CD4-positive, alpha-beta T cell (primary cell): ENCODE measurements around the gene NABP2. TPM values are rescaled to one million over a fixed set of nuclear protein-coding genes. Genes with fewer than 3 reads are reported as not detected.

Experiments used
- ATAC-seq: fragments of 200-7000 bp; cut with Tn5 transposase; one replicate; pipeline ENCODE4 v1.10.0; 2022; ENCODE audit warnings: mild to moderate bottlenecking; ENCODE audit not compliant: poor library complexity
- CTCF ChIA-PET: fragments of 350-600 bp; sonication (Branson Sonifier 250); formaldehyde crosslinking; loops from one replicate; lab custom pipeline; 2021; ENCODE audit warnings: antibody characterized with exemption, inconsistent platforms; lab: Charles Lee
- POLR2A ChIA-PET: fragments of 350-600 bp; sonication (Branson Sonifier 250); formaldehyde crosslinking; loops from one replicate; lab custom pipeline; 2021; ENCODE audit warnings: antibody characterized with exemption, inconsistent platforms; lab: Charles Lee
- DNase-seq, 14 experiments: peaks; one replicate each; pipeline ENCODE4 v3.0.0-alpha.2; 2013 to 2020; ENCODE audit warnings: mixed read lengths in 2 of 14
- H3K27ac ChIP-seq, 2 donors: one replicate each; pipeline versions ENCODE4 v1.5.1 to v1.7.0; 2013; ENCODE audit warnings: low read length in 2 of 2, low read depth in 1 of 2, mild to moderate bottlenecking in 1 of 2
- H3K27me3 ChIP-seq, 2 experiments: 1 replicate in 1 of 2; 2 replicates in 1 of 2; pipeline versions ENCODE4 v1.6.1 to v1.7.0; 2013; ENCODE audit warnings: low read length in 2 of 2, control low read depth in 1 of 2, mild to moderate bottlenecking in 1 of 2, moderate library complexity in 1 of 2; ENCODE audit not compliant: insufficient read depth in 2 of 2, control insufficient read depth in 1 of 2
- H3K36me3 ChIP-seq: one replicate; pipeline ENCODE4 v1.6.1; 2013; ENCODE audit warnings: low read length, control low read depth; ENCODE audit not compliant: insufficient read depth
- H3K4me1 ChIP-seq: one replicate; pipeline ENCODE4 v1.6.1; 2013; ENCODE audit warnings: low read length, control low read depth; ENCODE audit not compliant: insufficient read depth
- H3K4me3 ChIP-seq: one replicate; pipeline ENCODE4 v1.5.1; 2013; ENCODE audit warnings: mild to moderate bottlenecking, low read length, moderate library complexity
- H3K9me3 ChIP-seq, 2 experiments: 1 replicate in 1 of 2; 2 replicates in 1 of 2; pipeline versions ENCODE4 v1.6.1 to v1.7.0; 2013; ENCODE audit warnings: low read length in 2 of 2, mild to moderate bottlenecking in 2 of 2, control low read depth in 1 of 2, moderate library complexity in 1 of 2; ENCODE audit not compliant: control insufficient read depth in 1 of 2, insufficient read depth in 1 of 2
- H3K27ac Mint-ChIP-seq: one replicate; pipeline ENCODE4 v1.8.0; 2020; ENCODE audit warnings: mixed read lengths
- H3K27me3 Mint-ChIP-seq: one replicate; pipeline ENCODE4 v1.8.0; 2021; ENCODE audit warnings: mixed read lengths
- H3K36me3 Mint-ChIP-seq: one replicate; pipeline ENCODE4 v1.8.0; 2021; ENCODE audit warnings: low read depth, mixed read lengths
- H3K4me1 Mint-ChIP-seq: one replicate; pipeline ENCODE4 v1.8.0; 2021; ENCODE audit warnings: low read depth, mixed read lengths
- H3K4me3 Mint-ChIP-seq: one replicate; pipeline ENCODE4 v1.8.0; 2020; ENCODE audit warnings: mild to moderate bottlenecking, mixed read lengths
- H3K9me3 Mint-ChIP-seq: one replicate; pipeline ENCODE4 v1.8.0; 2020; ENCODE audit warnings: mixed read lengths
- CTCF ChIP-seq: fragments of 200-600 bp; IDR thresholded peaks from one replicate; pipeline ENCODE4 v1.8.0; 2022; ENCODE audit warnings: antibody characterized with exemption, mild to moderate bottlenecking
- intact Hi-C, 2 experiments: fragments of 100-400 bp; cut with DNase I in 1 of 2; cut with micrococcal nuclease in 1 of 2; formaldehyde crosslinking; loops; one replicate each; pipeline versions ENCODE4 v1.15.1 to v1.9.0; 2023 to 2025; cut with DNase I, micrococcal nuclease
- total RNA-seq, 174 experiments: library from RNA in 2 of 174; stranded (reverse) in 2 of 174; gene quantifications; one replicate each; pipeline ENCODE4 v1.2.3 and lab custom pipeline; 2021 to 2026

The NABP2 gene
- total RNA-seq, 2 experiments from 2014 or later, result 7.6 to 9.1 TPM

GRCh38 chr12:56188131-56188777 is 35.9 kb upstream of the NABP2 start:
- intact Hi-C loops, result loop anchor here (1.0 to 5.0 kb wide), 9 partner anchors 27 to 446 kb away; partner anchors contain the start of genes MYL6B (in 2 of the 2), GDF11 (in 1 of the 2) and ZC3H10 (in 1 of the 2)
- Mint-ChIP-seq H3K27ac (peak overlapping the region; percentile 99), H3K27me3 (peaks cover 5% of the 10 kb centered on the region), H3K9me3 (no peaks in the 10 kb centered on the region), H3K4me1 (peaks cover 44% of the 10 kb centered on the region), H3K4me3 (peak overlapping the region; percentile 96), H3K36me3 (peaks cover 65% of the 10 kb centered on the region)
- POLR2A ChIA-PET, result interaction anchor here (0.7 to 4.1 kb wide), 16 partner anchors 12 to 450 kb away, joined by 3 to 116 read pairs (median 10); partner anchors contain the start of genes COQ10A, ESYT1, MYL6 and MYL6B
- no peaks in the 10 kb centered on the region for H3K9me3 ChIP-seq
- peak overlapping the region; percentile 65 to 75 for H3K27ac ChIP-seq
- DNase-seq, result peak in 3 of 14 experiments; percentile 19 to 37 (median 25)
- peaks cover 33% of the 10 kb centered on the region for H3K4me1 ChIP-seq
- peaks cover 37% of the 10 kb centered on the region for H3K36me3 ChIP-seq
- H3K4me3 ChIP-seq, result peak overlapping the region; percentile 96
- ATAC-seq, result no peak
- TF ChIP-seq CTCF, result no peak
- CTCF ChIA-PET, result interaction anchor here (0.6 to 4.7 kb wide), 8 partner anchors 13 to 83 kb away, joined by 3 to 138 read pairs (median 20); partner anchors contain the start of genes ESYT1, MYL6B, RPL41 and ZC3H10
- no peaks in the 10 kb centered on the region for H3K27me3 ChIP-seq

GRCh38 chr12:56188778-56189098 is 35.4 kb upstream of the NABP2 start:
- DNase-seq, result peak in 4 of 14 experiments; percentile 6 to 44 (median 8)
- H3K4me3 Mint-ChIP-seq, result peak overlapping the region; percentile 96

More at GRCh38 chr12:56188778-56189098, 35.4 kb upstream of the NABP2 start:
- peaks cover 33% of the 10 kb centered on the region for H3K4me1 ChIP-seq
- no peaks in the 10 kb centered on the region for H3K27me3 ChIP-seq
- H3K9me3 ChIP-seq, result no peaks in the 10 kb centered on the region
- ChIA-PET CTCF (interaction anchor here (0.7 to 4.7 kb wide), 17 partner anchors 8 to 145 kb away, joined by 3 to 138 read pairs (median 9); partner anchors contain the start of genes ANKRD52, ESYT1, MYL6B and RPL41), POLR2A (interaction anchor here (0.6 to 4.1 kb wide), 21 partner anchors 11 to 499 kb away, joined by 3 to 116 read pairs (median 9); partner anchors contain the start of genes ANKRD52, COQ10A, ESYT1 and MYL6)
- H3K4me3 ChIP-seq, result peak overlapping the region; percentile 96
- peak overlapping the region; percentile 65 to 75 for H3K27ac ChIP-seq
- ATAC-seq, result peak; percentile 12
- no peak for TF ChIP-seq CTCF
- H3K27ac Mint-ChIP-seq, result peak overlapping the region; percentile 99
- H3K36me3 ChIP-seq, result peaks cover 32% of the 10 kb centered on the region
- H3K4me1 Mint-ChIP-seq, result peaks cover 46% of the 10 kb centered on the region
- peaks cover 5% of the 10 kb centered on the region for H3K27me3 Mint-ChIP-seq
- peaks cover 62% of the 10 kb centered on the region for H3K36me3 Mint-ChIP-seq
- H3K9me3 Mint-ChIP-seq, result no peaks in the 10 kb centered on the region
- intact Hi-C loops, result loop anchor here (1.0 to 5.0 kb wide), 9 partner anchors 28 to 446 kb away; partner anchors contain the start of genes MYL6B (in 2 of the 2), GDF11 (in 1 of the 2) and ZC3H10 (in 1 of the 2)
